ENCODE results near the gene SDCBP2. TPM values are rescaled to one million over a fixed set of nuclear protein-coding genes. Genes with fewer than 3 reads are reported as not detected.

SDCBP2 gene
- total RNA-seq, 4 donors from 2014 or later: 2.3 to 12.1 (median 6.6) TPM

- TF ChIP-seq, protein P1, sequence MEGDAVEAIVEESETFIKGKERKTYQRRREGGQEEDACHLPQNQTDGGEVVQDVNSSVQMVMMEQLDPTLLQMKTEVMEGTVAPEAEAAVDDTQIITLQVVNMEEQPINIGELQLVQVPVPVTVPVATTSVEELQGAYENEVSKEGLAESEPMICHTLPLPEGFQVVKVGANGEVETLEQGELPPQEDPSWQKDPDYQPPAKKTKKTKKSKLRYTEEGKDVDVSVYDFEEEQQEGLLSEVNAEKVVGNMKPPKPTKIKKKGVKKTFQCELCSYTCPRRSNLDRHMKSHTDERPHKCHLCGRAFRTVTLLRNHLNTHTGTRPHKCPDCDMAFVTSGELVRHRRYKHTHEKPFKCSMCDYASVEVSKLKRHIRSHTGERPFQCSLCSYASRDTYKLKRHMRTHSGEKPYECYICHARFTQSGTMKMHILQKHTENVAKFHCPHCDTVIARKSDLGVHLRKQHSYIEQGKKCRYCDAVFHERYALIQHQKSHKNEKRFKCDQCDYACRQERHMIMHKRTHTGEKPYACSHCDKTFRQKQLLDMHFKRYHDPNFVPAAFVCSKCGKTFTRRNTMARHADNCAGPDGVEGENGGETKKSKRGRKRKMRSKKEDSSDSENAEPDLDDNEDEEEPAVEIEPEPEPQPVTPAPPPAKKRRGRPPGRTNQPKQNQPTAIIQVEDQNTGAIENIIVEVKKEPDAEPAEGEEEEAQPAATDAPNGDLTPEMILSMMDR (IDR thresholded peaks at IDR 0.05; ENCODE audit: low read depth): no peak
These were observed 20.2 kb downstream of the SDCBP2 start for GRCh38 chr20:1308702-1309095.

DNA sequence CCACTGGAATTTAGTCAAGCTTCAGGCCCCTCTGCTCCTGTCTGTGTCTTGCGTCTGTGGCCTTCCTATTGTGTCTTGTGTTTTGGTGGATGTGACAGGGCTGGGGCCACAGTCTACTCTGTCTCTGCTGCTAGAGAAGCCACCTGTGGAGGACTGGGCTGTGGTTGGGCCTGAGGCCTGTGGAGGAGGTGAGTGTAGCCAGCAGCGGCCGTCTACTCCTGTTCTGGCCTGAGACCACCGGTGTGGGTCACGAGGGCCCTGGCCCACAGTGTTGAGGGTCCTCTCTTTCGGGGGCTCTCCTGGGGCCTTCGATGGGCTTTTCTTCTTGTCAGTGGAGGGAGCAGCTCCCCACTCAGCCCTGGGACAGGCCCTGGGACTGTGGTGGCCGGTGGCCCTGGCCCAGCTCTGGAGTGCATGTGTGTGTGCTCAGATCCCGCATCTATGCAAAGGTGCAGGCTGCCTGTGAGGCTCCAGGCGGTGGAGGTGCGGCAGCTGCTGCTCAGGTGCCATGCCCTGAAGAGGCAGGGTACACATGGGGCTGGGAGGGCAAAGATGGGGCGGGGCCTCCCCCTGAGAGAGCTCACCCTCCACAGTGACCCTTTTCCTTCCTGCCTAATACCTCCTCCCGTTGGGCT lies 20.8 kb downstream of the SDCBP2 start:
- TF ChIP-seq, protein P1 (IDR thresholded peaks at IDR 0.05; ENCODE audit: low read depth): no peak

DNA sequence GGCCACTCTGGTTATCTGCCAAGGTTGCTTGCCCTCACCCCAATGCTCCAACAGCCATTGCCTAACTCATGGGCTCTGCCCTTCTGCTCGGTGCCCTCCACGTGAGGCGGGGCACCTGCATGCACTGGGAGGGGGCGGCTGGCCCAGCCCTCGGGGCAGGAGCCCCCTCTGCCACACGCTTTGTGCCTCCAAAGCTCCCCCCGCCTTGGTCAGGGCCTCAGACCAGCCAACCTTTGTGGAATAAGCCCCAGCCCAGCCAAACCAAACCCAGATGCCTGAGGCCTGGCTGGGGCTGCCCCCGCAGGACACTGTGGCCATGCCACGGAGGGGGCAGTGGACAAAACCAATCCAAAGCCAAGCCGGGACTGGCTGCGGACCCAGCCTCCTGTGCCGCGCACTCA lies 21.4 kb downstream of the SDCBP2 start:
- TF ChIP-seq, protein P1 (IDR thresholded peaks at IDR 0.05; ENCODE audit: low read depth): no peak

GRCh38 chr20:1307171-1307570 lies 21.8 kb downstream of the SDCBP2 start:
- TF ChIP-seq, protein P1 (IDR thresholded peaks at IDR 0.05; ENCODE audit: low read depth): no peak

GRCh38 chr20:1306316-1307135 lies 22.4 kb downstream of the SDCBP2 start:
- TF ChIP-seq, protein P1 (IDR thresholded peaks at IDR 0.05; ENCODE audit: low read depth): no peak

GRCh38 chr20:1305712-1306111 lies 23.2 kb downstream of the SDCBP2 start:
- TF ChIP-seq, protein P1 (IDR thresholded peaks at IDR 0.05; ENCODE audit: low read depth): no peak

GRCh38 chr20:1304710-1305515 lies 24.0 kb downstream of the SDCBP2 start:
- TF ChIP-seq, protein P1 (IDR thresholded peaks at IDR 0.05; ENCODE audit: low read depth): no peak

Measured in subcutaneous adipose tissue (tissue), 4 donors.